ENCODE measurements around the gene SLC30A1.

DNA sequence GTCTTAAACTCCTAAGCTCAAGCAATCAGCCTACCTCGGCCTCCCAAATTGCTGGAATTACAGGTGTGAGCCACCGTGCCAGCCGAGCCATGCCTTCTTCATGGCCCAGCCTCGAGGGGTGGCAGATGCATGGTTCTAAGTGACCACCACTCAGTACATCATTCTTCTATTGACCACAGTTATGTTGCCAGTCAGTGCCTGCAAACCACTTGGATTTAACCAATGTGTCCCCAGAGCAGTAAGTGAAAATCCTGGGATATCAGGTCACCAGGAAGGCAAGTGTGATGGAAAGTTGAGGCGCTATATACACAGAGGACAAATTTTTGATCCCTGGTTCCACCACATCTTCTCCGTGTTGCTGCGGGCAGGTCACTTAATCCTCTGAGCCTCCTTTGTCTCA is 50.0 kb downstream of the SLC30A1 start:
- TF ChIP-seq JUND (IDR thresholded peaks at IDR 0.05; ENCODE audit: low read length), result no peak
- TF ChIP-seq POLR2A (IDR thresholded peaks at IDR 0.05; ENCODE audit: control extremely low read depth in 1 of 2, low read depth in 2 of 2, low read length in 2 of 2), result no peak
- TF ChIP-seq EP300 (IDR thresholded peaks at IDR 0.05; ENCODE audit: borderline replicate concordance in 1 of 2, low read depth in 2 of 2, low read length in 2 of 2), result no peak
- TF ChIP-seq POLR2AphosphoS5 (IDR thresholded peaks at IDR 0.05; ENCODE audit: low read depth, low read length), result no peak
